SU-DHL-6 (cell line): ENCODE results near the gene CNP.
A peak's percentile ranks its signal among the peaks of the same experiment; 100 is the strongest.

ENCODE experiments used
- H2AFZ ChIP-seq: fragments of 200-600 bp; sonication (generic); 2 replicates; pipeline ENCODE4 v1.6.1; 2014; ENCODE audit warnings: low read depth, mild to moderate bottlenecking, moderate library complexity, mixed read lengths, antibody characterized with exemption, low read length; ENCODE audit not compliant: severe bottlenecking
- H3F3A ChIP-seq: fragments of 200-600 bp; shearing (Covaris generic); 2 replicates; pipeline ENCODE4 v1.6.0; 2016; ENCODE audit warnings: antibody characterized with exemption, mild to moderate bottlenecking; ENCODE audit not compliant: insufficient read depth
- H3K27ac ChIP-seq: fragments of 200-600 bp; sonication (generic); 2 replicates; pipeline ENCODE4 v1.5.1; 2016; ENCODE audit warnings: low read depth, mild to moderate bottlenecking, low read length, moderate library complexity, mixed read lengths
- H3K27me3 ChIP-seq: fragments of 200-600 bp; sonication (generic), shearing (Covaris generic); 2 replicates; pipeline ENCODE4 v1.6.0; 2014; ENCODE audit warnings: mild to moderate bottlenecking, low read length
- H3K36me3 ChIP-seq: fragments of 200-600 bp; sonication (generic); 2 replicates; pipeline ENCODE4 v1.6.1; 2014; ENCODE audit warnings: mild to moderate bottlenecking, low read length, mixed read lengths
- H3K4me2 ChIP-seq: fragments of 300-600, 200-600 bp; shearing (Covaris generic), sonication (generic); 2 replicates; pipeline ENCODE4 v1.6.0; 2014; ENCODE audit warnings: low read length, low read depth, mild to moderate bottlenecking; ENCODE audit not compliant: poor library complexity, severe bottlenecking
- H3K4me3 ChIP-seq: fragments of 200-600 bp; sonication (generic); 2 replicates; pipeline ENCODE4 v1.5.1; 2014; ENCODE audit warnings: antibody characterized with exemption, low read length, mild to moderate bottlenecking, mixed read lengths; ENCODE audit not compliant: insufficient read depth, poor library complexity, severe bottlenecking
- H3K79me2 ChIP-seq: fragments of 200-600 bp; sonication (generic); 2 replicates; pipeline ENCODE4 v1.6.1; 2014; ENCODE audit warnings: mild to moderate bottlenecking, low read length, moderate library complexity; ENCODE audit not compliant: insufficient read depth
- H3K9ac ChIP-seq: fragments of 200-600 bp; sonication (generic); 2 replicates; pipeline ENCODE4 v1.7.0; 2014; ENCODE audit warnings: mild to moderate bottlenecking, low read length
- H3K9me2 ChIP-seq: fragments of 200-600 bp; sonication (generic); replicated peaks from 2 replicates; pipeline ENCODE4 v1.6.1; 2014; ENCODE audit warnings: low read length; ENCODE audit not compliant: insufficient read depth
- H3K9me3 ChIP-seq: fragments of 200-600 bp; sonication (generic); 2 replicates; pipeline ENCODE4 v1.6.1; 2014; ENCODE audit warnings: low read length, mixed read lengths; ENCODE audit not compliant: insufficient read depth
- H4K20me1 ChIP-seq: fragments of 200-600 bp; sonication (generic); 2 replicates; pipeline ENCODE4 v1.6.1; 2014; ENCODE audit warnings: low read depth, mild to moderate bottlenecking, antibody characterized with exemption, low read length, moderate library complexity, mixed read lengths
- CTCF ChIP-seq: fragments of 200-600 bp; sonication (generic); IDR thresholded peaks from one replicate; pipeline ENCODE4 v1.5.1; 2017; ENCODE audit warnings: antibody characterized with exemption, mild to moderate bottlenecking, low read length, moderate library complexity; ENCODE audit not compliant: insufficient read depth, poor library complexity, severe bottlenecking
- EZH2phosphoT487 ChIP-seq: fragments of 200-600 bp; sonication (generic), shearing (Covaris generic); conservative IDR thresholded peaks from 2 replicates; pipeline ENCODE4 v1.6.1; 2018; ENCODE audit warnings: mild to moderate bottlenecking, antibody characterized with exemption, low read length, moderate library complexity, mixed read lengths

Gene CNP

GRCh38 chr17:42023524-42024349 lies 57.1 kb downstream of the CNP start:
- H3K27ac ChIP-seq, result no peak overlapping the region

DNA sequence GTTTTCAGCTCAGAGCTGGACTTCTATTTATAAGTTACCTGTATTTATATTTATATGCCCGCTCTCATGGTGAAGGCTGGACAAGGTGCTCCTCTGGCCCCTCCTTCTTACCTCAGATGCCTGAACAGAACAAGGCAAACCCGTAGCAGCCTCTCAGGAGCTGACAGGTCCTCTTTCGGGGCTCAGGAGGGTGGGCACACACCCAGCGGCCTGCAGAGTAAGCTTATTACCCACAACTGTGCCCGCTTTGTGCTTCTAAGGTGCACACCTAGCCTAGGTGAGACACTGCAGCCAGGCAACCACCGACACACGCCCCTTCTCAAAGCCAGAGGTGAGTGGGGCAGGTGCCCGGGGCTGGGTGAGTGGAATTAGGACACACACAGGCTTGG lies 58.6 kb downstream of the CNP start:
- TF ChIP-seq CTCF, result no peak
- Histone ChIP-seq H3K9me2 (no peaks in the 10 kb centered on the region), H3K9ac (no peak overlapping the region), H3K9me3 (no peaks in the 10 kb centered on the region), H3K36me3 (no peaks in the 10 kb centered on the region), H3K4me2 (peak overlapping the region; percentile 23), H3K79me2 (peaks cover 9% of the 10 kb centered on the region), H3K27ac (no peak overlapping the region), H2AFZ (no peak overlapping the region), H3K4me3 (no peak overlapping the region), H4K20me1 (no peaks in the 10 kb centered on the region), H3F3A (no peaks in the 10 kb centered on the region), H3K27me3 (no peaks in the 10 kb centered on the region)

More at GRCh38 chr17:42023524-42024349, 57.1 kb downstream of the CNP start:
- H3K36me3 ChIP-seq, result no peaks in the 10 kb centered on the region
- no peak overlapping the region for H2AFZ ChIP-seq
- no peak overlapping the region for H3K4me3 ChIP-seq
- H3F3A ChIP-seq, result no peaks in the 10 kb centered on the region
- no peak for TF ChIP-seq CTCF
- peaks cover 11% of the 10 kb centered on the region for H3K79me2 ChIP-seq
- H3K27me3 ChIP-seq, result no peaks in the 10 kb centered on the region
- no peaks in the 10 kb centered on the region for H3K9me3 ChIP-seq
- H3K9me2 ChIP-seq, result no peaks in the 10 kb centered on the region
- no peak overlapping the region for H3K4me2 ChIP-seq
- no peaks in the 10 kb centered on the region for H4K20me1 ChIP-seq
- H3K9ac ChIP-seq, result no peak overlapping the region

DNA sequence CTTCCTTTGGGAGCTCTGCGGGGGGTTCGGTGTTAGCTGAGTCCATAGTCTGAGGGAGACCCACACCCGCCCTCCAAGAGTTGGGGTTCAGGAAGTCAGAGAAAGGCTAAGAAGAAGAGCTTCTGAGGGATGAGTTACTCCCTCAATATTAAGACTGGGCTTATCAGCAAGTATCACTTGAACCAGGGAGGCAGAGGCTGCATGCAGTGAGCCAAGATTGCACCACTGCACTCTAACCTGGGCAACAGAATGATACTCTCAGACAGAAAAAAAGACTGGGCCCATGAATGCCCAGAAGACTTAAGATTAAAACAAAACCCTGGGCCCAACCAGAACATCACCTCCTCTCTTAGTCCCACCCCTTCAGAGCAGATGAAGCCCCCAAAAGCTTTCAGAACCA lies 59.3 kb downstream of the CNP start:
- TF ChIP-seq CTCF (no peak), EZH2phosphoT487 (no peak)
- no peaks in the 10 kb centered on the region for H3K36me3 ChIP-seq
- H3K4me2 ChIP-seq, result no peak overlapping the region
- no peak overlapping the region for H3K9ac ChIP-seq
- no peaks in the 10 kb centered on the region for H3K9me2 ChIP-seq
- no peaks in the 10 kb centered on the region for H3K27me3 ChIP-seq
- no peak overlapping the region for H3K27ac ChIP-seq
- no peaks in the 10 kb centered on the region for H3K9me3 ChIP-seq
- H3K79me2 ChIP-seq, result 0 out of 2 replicates have a peak, but pooled peaks cover 2% of the 10 kb centered on the region
- no peaks in the 10 kb centered on the region for H3F3A ChIP-seq
- no peaks in the 10 kb centered on the region for H4K20me1 ChIP-seq
- no peak overlapping the region for H2AFZ ChIP-seq
- H3K4me3 ChIP-seq, result no peak overlapping the region
